Vagina (tissue), 2 donors: ENCODE data around the gene MUC22. TPM values are rescaled to one million over a fixed set of nuclear protein-coding genes. Genes with fewer than 3 reads are reported as not detected.

Experiments used
- DNase-seq, 2 donors: peaks; one replicate each; pipeline ENCODE4 v3.0.0-alpha.2; 2017; ENCODE audit errors: extremely low spot score in 2 of 2
- H3K27ac ChIP-seq: fragments of 200-600 bp; sonication (generic); one replicate; pipeline ENCODE4 v1.5.1; 2019
- H3K27me3 ChIP-seq: fragments of 200-600 bp; sonication (generic); one replicate; pipeline ENCODE4 v1.5.1; 2019
- H3K36me3 ChIP-seq, 2 donors: fragments of 200-600 bp; sonication (generic); one replicate each; pipeline ENCODE4 v1.5.1; 2017 to 2019
- H3K4me1 ChIP-seq: fragments of 200-600 bp; sonication (generic); one replicate; pipeline ENCODE4 v1.5.1; 2019
- H3K4me3 ChIP-seq, 2 donors: fragments of 200-600 bp; sonication (generic); 1 replicate in 1 of 2; 2 replicates in 1 of 2; pipeline ENCODE4 v1.5.1; 2016 to 2019
- H3K9me3 ChIP-seq: fragments of 200-600 bp; sonication (generic); one replicate; pipeline ENCODE4 v1.5.1; 2019
- POLR2A ChIP-seq, 2 donors: fragments of 450-650 bp; IDR thresholded peaks; one replicate each; pipeline ENCODE4 v1.6.1; 2017; ENCODE audit warnings: antibody characterized with exemption in 2 of 2, mild to moderate bottlenecking in 2 of 2, moderate library complexity in 2 of 2
- POLR2AphosphoS5 ChIP-seq, 2 donors: sonication (generic); formaldehyde crosslinking; IDR thresholded peaks; one replicate each; pipeline ENCODE4 v1.9.0; 2017; ENCODE audit warnings: antibody characterized with exemption in 2 of 2, mild to moderate bottlenecking in 2 of 2, low read depth in 1 of 2; ENCODE audit not compliant: insufficient read depth in 1 of 2
- intact Hi-C: fragments of 100-400 bp; cut with DNase I; formaldehyde crosslinking; loops from one replicate; pipeline ENCODE4 v1.15.1; 2023
- total RNA-seq: library from RNA; depleted of rRNA; stranded (reverse); fragments of >200 nt; gene quantifications from one replicate; pipeline ENCODE4 v1.2.3, GENCODE V29; 2016
- TF ChIP-seq, protein P1 (sequence below), 3 experiments: fragments of 450-650 bp in 2 of 3; fragments of 200-600 bp in 1 of 3; sonication (generic) in 1 of 3; IDR thresholded peaks; one replicate each; pipeline ENCODE4 v1.5.1; 2017 to 2019; ENCODE audit warnings: antibody characterized with exemption in 3 of 3, mild to moderate bottlenecking in 2 of 3, moderate library complexity in 2 of 3

MUC22 gene
- 2.9 TPM for total RNA-seq

DNA sequence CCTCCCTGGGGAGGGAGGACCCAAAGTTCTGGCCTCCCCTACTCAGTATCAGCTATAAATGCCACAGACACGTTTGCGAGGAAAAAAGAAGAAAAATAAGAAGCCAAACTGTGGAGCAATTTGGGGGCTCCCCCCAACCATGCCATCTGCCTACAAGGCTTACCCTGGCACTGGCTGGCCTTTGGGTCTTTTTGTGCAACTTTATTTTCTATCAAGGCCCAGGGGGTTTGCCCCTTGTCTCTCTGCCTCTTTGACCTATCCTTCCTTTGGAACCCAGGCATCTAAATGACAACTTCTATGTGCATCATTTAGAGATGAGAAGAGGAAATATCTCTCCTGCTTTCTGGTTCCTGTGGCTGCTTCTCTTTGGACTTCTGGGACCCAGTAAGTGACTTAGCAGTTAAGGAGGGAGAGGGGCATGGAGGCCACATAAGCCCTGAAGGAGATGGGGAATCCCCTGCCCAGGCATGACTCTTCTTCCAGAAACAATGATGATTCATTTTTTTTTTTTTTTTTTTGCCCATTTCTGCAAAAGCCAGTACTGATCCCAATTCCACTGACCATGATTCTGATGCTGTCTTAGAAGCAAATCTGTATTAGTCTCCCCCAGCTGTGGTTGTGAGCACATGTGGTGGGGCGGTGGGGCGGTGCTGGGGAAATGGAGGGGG, at the start of gene MUC22:
Gene MUC22 (plus strand): TSS at position 82 of the 668 bp plus-strand sequence. CDS start 233 bp downstream, at position 315.
- TF ChIP-seq POLR2AphosphoS5 (IDR thresholded peaks at IDR 0.05; ENCODE audit: insufficient read depth in 1 of 2, low read depth in 1 of 2) (no peak), POLR2A (IDR thresholded peaks at IDR 0.05) (no peak)
- TF ChIP-seq, protein P1, sequence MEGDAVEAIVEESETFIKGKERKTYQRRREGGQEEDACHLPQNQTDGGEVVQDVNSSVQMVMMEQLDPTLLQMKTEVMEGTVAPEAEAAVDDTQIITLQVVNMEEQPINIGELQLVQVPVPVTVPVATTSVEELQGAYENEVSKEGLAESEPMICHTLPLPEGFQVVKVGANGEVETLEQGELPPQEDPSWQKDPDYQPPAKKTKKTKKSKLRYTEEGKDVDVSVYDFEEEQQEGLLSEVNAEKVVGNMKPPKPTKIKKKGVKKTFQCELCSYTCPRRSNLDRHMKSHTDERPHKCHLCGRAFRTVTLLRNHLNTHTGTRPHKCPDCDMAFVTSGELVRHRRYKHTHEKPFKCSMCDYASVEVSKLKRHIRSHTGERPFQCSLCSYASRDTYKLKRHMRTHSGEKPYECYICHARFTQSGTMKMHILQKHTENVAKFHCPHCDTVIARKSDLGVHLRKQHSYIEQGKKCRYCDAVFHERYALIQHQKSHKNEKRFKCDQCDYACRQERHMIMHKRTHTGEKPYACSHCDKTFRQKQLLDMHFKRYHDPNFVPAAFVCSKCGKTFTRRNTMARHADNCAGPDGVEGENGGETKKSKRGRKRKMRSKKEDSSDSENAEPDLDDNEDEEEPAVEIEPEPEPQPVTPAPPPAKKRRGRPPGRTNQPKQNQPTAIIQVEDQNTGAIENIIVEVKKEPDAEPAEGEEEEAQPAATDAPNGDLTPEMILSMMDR (IDR thresholded peaks at IDR 0.05): no peak
- Histone ChIP-seq H3K27me3 (no peaks in the 10 kb centered on the region), H3K4me1 (no peaks in the 10 kb centered on the region), H3K4me3 (no peak within 1 kb of the TSS), H3K27ac (no peak within 1 kb of the TSS), H3K9me3 (no peaks in the 10 kb centered on the region), H3K36me3 (no peaks in the 10 kb centered on the region)
- no peak for DNase-seq
- intact Hi-C loops: no loop called here

DNA sequence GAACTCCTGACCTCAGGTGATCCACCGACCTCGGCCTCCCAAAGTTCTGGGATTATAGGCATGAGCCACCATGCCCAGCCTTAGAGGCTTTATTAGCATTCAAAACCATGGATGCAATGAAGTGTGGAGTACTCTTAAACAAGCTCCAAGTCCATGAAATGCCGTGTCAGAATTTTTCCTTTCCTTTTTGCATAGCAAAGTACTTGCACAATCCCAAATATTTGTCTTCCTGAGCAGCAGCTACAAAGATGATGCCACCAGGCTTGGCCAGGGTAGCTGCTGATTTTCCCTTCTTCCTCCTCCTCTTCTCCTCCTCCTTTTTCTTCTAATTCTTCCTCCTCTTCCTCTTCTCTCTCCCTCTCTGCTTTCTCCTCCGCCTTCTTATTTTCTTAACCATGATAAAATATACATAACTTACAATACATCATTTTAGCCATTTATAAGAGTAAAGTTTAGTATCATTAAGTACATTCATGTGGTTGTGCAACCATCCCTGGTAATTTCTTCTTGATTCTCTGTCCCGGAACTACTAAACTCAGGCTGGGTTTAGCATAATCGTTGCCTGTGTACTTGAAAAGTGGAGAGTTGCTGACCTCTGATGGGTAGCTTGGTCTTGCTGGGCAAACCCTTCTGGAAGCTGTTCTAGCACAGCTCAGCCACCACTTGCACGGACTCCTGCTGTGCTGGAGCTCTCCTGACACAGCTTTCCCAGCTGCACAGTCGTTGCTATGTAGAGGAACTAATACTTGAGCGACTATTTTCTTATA, 49.2 kb upstream of the MUC22 start:
- no peaks in the 10 kb centered on the region for H3K9me3 ChIP-seq
- no peaks in the 10 kb centered on the region for H3K36me3 ChIP-seq
- no peak for TF ChIP-seq POLR2AphosphoS5 (IDR thresholded peaks at IDR 0.05; ENCODE audit: insufficient read depth in 1 of 2, low read depth in 1 of 2)
- TF ChIP-seq POLR2A (IDR thresholded peaks at IDR 0.05): no peak
- TF ChIP-seq, protein P1 (IDR thresholded peaks at IDR 0.05): no peak
- no peak overlapping the region for H3K27ac ChIP-seq
- intact Hi-C loops: no loop called here
- H3K27me3 ChIP-seq: no peaks in the 10 kb centered on the region
- no peak for DNase-seq
- no peak overlapping the region for H3K4me3 ChIP-seq
- H3K4me1 ChIP-seq: peaks cover 5% of the 10 kb centered on the region

DNA sequence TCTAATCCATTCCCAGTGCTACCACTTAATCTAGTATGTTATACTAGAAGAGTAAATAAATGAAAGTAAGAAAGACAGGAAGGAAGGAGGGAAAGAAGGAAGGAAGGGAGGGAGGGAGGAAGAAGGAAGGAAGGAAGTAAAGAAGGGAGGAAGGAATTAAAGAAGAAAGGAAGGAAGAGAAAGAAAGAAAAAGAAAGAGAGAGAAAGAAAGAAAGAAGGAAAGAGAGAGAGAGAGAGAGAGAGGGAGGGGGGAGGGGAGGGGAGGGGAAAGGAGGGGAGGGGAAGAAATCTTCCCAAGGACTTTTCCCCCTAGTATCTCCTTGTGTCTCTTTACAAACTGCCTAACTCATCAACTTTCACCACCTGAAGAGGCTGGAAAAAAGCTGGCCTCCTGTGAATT, 47.6 kb upstream of the MUC22 start:
- no peaks in the 10 kb centered on the region for H3K4me1 ChIP-seq
- DNase-seq: no peak
- TF ChIP-seq POLR2AphosphoS5 (IDR thresholded peaks at IDR 0.05; ENCODE audit: insufficient read depth in 1 of 2, low read depth in 1 of 2) (no peak), POLR2A (IDR thresholded peaks at IDR 0.05) (no peak)
- TF ChIP-seq, protein P1 (IDR thresholded peaks at IDR 0.05): no peak
- H3K27me3 ChIP-seq: no peaks in the 10 kb centered on the region
- no peak overlapping the region for H3K27ac ChIP-seq
- no peaks in the 10 kb centered on the region for H3K9me3 ChIP-seq
- H3K4me3 ChIP-seq: no peak overlapping the region
- intact Hi-C loops: no loop called here
- H3K36me3 ChIP-seq: no peaks in the 10 kb centered on the region

DNA sequence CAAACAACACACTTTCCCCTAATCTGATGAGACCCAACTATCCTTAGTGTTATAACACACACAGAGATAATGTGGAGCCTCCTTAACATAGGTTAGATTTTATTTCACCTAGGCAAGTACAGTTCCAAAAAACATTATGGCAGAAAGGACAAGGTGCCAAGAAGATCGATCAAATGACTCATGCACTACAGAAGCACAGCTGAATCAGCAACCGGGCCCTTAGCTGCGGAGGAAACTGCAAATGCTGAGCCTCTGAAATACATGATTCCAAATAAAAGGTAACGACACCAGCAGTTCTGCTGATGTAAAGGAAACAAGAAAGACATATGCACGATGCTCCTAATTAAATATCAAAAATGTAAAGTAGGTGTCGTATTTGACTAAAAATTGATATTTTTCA, 46.6 kb upstream of the MUC22 start:
- Histone ChIP-seq H3K9me3 (no peaks in the 10 kb centered on the region), H3K36me3 (no peaks in the 10 kb centered on the region), H3K27ac (no peak overlapping the region), H3K4me3 (no peak overlapping the region), H3K4me1 (no peaks in the 10 kb centered on the region), H3K27me3 (no peaks in the 10 kb centered on the region)
- intact Hi-C loops: no loop called here
- TF ChIP-seq POLR2AphosphoS5 (IDR thresholded peaks at IDR 0.05; ENCODE audit: insufficient read depth in 1 of 2, low read depth in 1 of 2) (no peak), POLR2A (IDR thresholded peaks at IDR 0.05) (no peak)
- TF ChIP-seq, protein P1 (IDR thresholded peaks at IDR 0.05): no peak
- no peak for DNase-seq

DNA sequence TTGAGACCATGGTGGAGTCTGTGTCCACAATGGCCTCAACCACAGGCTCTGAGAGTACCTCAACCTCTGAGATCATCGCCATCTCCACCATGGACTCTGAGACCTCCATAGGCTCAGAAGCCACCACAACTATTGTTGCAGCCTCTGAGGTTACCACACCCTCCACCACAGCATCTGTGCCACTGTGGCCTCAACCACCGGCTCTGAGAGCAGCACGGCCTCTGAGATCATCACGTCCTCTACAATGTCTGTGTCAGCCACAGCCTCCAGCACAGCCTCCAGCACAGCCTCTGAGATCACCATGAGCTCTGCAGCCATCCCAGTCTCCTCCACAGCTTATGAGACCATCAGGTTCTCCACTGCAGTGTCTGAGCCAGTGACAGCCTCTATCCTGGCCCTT, 46.2 kb upstream of the MUC22 start:
- DNase-seq: no peak
- intact Hi-C loops: no loop called here
- Histone ChIP-seq H3K9me3 (no peaks in the 10 kb centered on the region), H3K4me1 (no peaks in the 10 kb centered on the region), H3K36me3 (no peaks in the 10 kb centered on the region), H3K4me3 (no peak overlapping the region), H3K27ac (no peak overlapping the region), H3K27me3 (no peaks in the 10 kb centered on the region)
- no peak for TF ChIP-seq POLR2A (IDR thresholded peaks at IDR 0.05)
- no peak for TF ChIP-seq POLR2AphosphoS5 (IDR thresholded peaks at IDR 0.05; ENCODE audit: insufficient read depth in 1 of 2, low read depth in 1 of 2)
- TF ChIP-seq, protein P1 (IDR thresholded peaks at IDR 0.05): no peak
